Skeletal muscle satellite cell (primary cell): ENCODE measurements around the gene CCDC142.

Source experiments
- H3K27me3 ChIP-seq: 2 replicates; pipeline ENCODE4 v1.7.0; 2013; ENCODE audit warnings: low read length; ENCODE audit not compliant: control insufficient read depth, insufficient read depth
- H3K36me3 ChIP-seq: 2 replicates; pipeline ENCODE4 v1.7.0; 2013; ENCODE audit warnings: mild to moderate bottlenecking, control low read depth, low read length; ENCODE audit not compliant: insufficient read depth
- H3K4me1 ChIP-seq: 2 replicates; pipeline ENCODE4 v1.7.0; 2013; ENCODE audit warnings: low read length; ENCODE audit not compliant: control insufficient read depth, insufficient read depth
- H3K4me2 ChIP-seq: 2 replicates; pipeline ENCODE4 v1.7.0; 2013; ENCODE audit warnings: mild to moderate bottlenecking, low read length
- H3K4me3 ChIP-seq: 2 replicates; pipeline ENCODE4 v1.7.0; 2013; ENCODE audit warnings: low read length
- H3K9ac ChIP-seq: 2 replicates; pipeline ENCODE4 v1.7.0; 2013; ENCODE audit warnings: mild to moderate bottlenecking, low read depth, low read length, moderate library complexity
- H3K9me3 ChIP-seq: replicated peaks from 2 replicates; pipeline ENCODE4 v1.7.0; 2013; ENCODE audit warnings: mild to moderate bottlenecking, control low read depth, low read length

The CCDC142 gene

DNA sequence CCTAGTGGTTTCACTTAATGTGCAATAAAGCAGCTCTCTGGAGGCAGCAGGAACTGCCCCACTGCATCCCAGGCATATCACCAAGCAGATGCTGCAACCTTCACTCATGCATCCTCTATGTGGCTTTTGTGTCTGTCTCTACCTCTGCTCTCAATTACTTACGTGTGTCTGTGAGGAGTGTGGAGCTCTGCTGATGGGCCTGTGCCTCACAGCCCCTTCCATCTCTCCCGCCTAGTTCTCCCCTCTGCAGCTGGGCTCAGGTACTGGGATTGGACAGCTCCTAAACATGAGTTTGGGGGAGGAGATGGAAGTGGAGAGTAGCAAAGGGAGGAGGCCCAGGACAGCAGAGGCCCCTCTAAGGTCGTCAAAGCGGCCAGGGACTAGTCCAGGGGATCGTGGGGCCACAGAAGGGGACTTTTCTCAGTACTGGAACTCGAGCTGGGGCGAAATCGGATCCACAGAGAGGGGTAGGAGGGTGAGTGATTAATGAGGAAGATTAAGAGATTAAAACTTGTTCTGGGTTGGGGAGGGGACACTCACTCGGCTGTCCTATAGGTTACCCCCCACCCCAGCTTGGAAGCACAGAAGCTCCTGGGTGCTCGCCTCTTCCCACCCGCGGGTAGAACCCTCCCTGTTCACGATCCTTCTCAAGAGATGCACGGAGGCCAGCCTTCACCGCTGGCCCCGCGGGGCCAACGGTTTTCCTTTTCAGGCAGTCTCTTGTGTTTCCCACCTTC lies 18.7 kb upstream of the CCDC142 start:
- no peaks in the 10 kb centered on the region for H3K9me3 ChIP-seq
- peaks cover 41% of the 10 kb centered on the region for H3K27me3 ChIP-seq
- H3K4me2 ChIP-seq = peak overlapping the region; percentile 97
- H3K36me3 ChIP-seq = peaks cover 17% of the 10 kb centered on the region
- no peak overlapping the region for H3K9ac ChIP-seq
- no peak overlapping the region for H3K4me3 ChIP-seq
- H3K4me1 ChIP-seq = peaks cover 58% of the 10 kb centered on the region

DNA sequence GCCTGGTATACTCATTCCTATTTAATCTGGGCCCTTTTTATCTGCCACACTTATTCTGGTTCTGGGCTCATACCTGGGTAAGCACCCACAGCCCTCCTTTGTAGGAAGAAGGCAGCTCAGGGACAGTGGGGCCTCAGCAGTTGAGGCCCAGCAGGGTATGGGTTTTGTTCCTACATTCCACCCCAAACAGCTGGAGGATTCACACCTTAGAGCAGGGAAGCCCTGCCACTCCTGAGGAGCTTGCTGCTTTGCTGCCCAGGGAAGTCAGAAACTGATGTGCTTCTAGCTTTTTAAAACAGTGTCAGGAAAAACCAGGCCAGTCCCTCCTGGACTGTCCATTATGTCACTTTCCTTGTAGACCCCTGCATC lies 17.8 kb upstream of the CCDC142 start:
- Histone ChIP-seq H3K4me2 (no peak overlapping the region), H3K36me3 (peaks cover 11% of the 10 kb centered on the region), H3K9me3 (no peaks in the 10 kb centered on the region), H3K4me1 (peaks cover 51% of the 10 kb centered on the region), H3K4me3 (no peak overlapping the region), H3K9ac (no peak overlapping the region), H3K27me3 (peaks cover 41% of the 10 kb centered on the region)

DNA sequence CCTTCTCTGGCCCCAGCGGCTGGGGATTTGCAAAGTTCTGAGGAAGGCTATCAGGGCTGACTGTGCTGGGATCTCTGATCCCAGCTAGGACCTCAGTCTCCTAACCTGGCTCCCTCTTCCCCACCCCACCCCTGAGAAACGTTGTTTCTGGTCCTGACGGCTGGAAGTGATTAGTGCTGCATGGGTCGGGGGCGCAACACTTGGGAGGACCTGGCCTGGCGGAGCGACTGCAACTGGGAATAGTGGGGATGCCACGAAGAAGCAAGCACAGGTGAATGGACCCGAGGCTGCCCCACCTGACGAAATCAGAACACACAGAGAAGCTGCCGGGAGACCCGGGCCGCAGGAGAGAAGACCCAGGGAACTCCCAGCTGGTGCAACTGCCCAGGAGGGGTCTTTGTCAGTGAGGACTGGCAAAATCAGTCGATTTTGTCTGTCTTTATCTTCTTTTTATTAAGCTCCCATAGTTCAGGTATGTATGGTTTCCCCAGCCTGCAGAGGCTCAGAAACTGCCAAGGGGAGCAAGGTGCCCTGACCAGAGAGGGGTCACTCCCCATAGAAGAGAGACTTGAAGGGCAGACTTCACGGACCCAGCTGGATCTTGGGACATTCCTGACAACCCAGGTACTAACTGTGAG lies 17.3 kb upstream of the CCDC142 start:
- Histone ChIP-seq H3K4me1 (peaks cover 47% of the 10 kb centered on the region), H3K36me3 (peaks cover 8% of the 10 kb centered on the region), H3K27me3 (peaks cover 41% of the 10 kb centered on the region), H3K9ac (no peak overlapping the region), H3K4me2 (peak overlapping the region; percentile 95), H3K9me3 (no peaks in the 10 kb centered on the region), H3K4me3 (no peak overlapping the region)

GRCh38 chr2:74499267-74499939 lies 16.6 kb upstream of the CCDC142 start, which contains the start of gene LBX2:
Gene LBX2 (minus strand): TSS chr2:74499603. CDS start chr2:74499537, 66 bp downstream.
- Histone ChIP-seq H3K4me1 (peaks cover 46% of the 10 kb centered on the region), H3K27me3 (peaks cover 41% of the 10 kb centered on the region), H3K4me2 (peak within 1 kb of the TSS; percentile 95), H3K9ac (peak within 1 kb of the TSS; percentile 7), H3K4me3 (peak within 1 kb of the TSS; percentile 67), H3K36me3 (peaks cover 6% of the 10 kb centered on the region), H3K9me3 (no peaks in the 10 kb centered on the region)

- peaks cover 13% of the 10 kb centered on the region for H3K36me3 ChIP-seq
- peak overlapping the region; percentile 7 for H3K9ac ChIP-seq
- peaks cover 41% of the 10 kb centered on the region for H3K27me3 ChIP-seq
- peaks cover 42% of the 10 kb centered on the region for H3K4me1 ChIP-seq
- H3K4me2 ChIP-seq = peak overlapping the region; percentile 95
- peak overlapping the region; percentile 67 for H3K4me3 ChIP-seq
- H3K9me3 ChIP-seq = no peaks in the 10 kb centered on the region
Observed at GRCh38 chr2:74498500-74499266, 15.9 kb upstream of the CCDC142 start.

GRCh38 chr2:74497777-74498499 lies 15.1 kb upstream of the CCDC142 start:
- peaks cover 20% of the 10 kb centered on the region for H3K36me3 ChIP-seq
- H3K4me2 ChIP-seq = peak overlapping the region; percentile 95
- H3K27me3 ChIP-seq = peaks cover 41% of the 10 kb centered on the region
- H3K4me3 ChIP-seq = peak overlapping the region; percentile 67
- peaks cover 38% of the 10 kb centered on the region for H3K4me1 ChIP-seq
- H3K9ac ChIP-seq = no peak overlapping the region
- no peaks in the 10 kb centered on the region for H3K9me3 ChIP-seq

DNA sequence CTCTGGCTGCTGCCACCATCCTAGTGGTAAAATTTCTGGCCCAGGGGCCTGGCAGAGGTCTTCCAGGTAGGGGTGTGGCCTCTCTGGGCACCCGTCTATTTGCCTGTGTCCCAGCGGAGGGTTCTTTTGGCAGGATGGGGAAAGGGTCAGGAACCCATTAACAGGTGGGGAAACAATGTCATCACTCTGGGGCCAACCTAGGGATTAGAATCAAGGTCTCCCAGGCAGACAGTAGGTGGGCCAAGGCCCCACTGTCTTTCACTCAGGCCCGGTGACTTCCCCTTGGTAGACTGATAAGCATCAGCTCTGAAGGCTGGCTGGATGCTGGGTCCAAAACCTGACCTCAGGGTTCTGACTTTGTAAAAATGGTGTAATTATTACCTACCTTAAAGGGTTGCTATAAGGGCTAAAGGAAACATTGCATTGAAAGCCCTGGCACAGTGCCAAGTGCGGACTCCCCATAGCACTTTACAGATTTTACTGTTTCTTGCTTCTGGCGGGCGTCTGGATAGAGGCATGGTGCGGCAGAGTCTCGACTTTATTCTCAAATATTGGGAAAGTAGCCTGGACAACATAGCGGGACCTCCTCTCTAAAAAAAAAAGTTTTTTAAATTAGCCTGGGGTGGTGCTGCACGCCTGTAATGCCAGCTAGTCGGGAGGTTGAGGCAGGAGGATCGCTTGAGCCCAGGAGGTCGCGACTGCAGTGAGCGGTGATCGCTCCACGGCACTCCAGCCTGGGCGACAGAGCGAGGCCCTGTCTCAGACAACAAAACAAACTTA lies 14.4 kb upstream of the CCDC142 start:
- peak overlapping the region; percentile 95 for H3K4me2 ChIP-seq
- H3K4me1 ChIP-seq = peaks cover 31% of the 10 kb centered on the region
- no peaks in the 10 kb centered on the region for H3K9me3 ChIP-seq
- peaks cover 41% of the 10 kb centered on the region for H3K27me3 ChIP-seq
- peaks cover 26% of the 10 kb centered on the region for H3K36me3 ChIP-seq
- no peak overlapping the region for H3K9ac ChIP-seq
- H3K4me3 ChIP-seq = no peak overlapping the region

DNA sequence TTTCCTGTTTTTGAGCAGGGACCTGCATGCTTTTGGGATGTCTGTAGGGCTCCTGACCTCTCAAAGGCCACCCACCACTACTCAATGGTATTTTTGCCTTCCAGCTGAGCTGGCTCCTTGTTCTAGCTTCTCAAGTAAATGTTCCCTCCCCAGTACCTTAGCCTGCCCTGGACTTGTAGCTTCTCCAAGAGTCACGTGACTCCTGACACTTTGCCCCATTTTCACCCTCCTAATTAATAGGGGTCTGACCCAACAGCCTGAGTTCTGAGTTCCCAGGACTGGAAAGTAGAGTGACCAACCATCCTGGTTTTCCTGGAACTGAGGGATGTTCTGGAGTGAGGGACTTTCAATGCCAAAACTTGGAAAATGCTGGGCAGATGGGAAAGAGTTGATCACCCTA lies 12.6 kb upstream of the CCDC142 start:
- peaks cover 44% of the 10 kb centered on the region for H3K36me3 ChIP-seq
- H3K4me3 ChIP-seq = no peak overlapping the region
- H3K9me3 ChIP-seq = no peaks in the 10 kb centered on the region
- no peak overlapping the region for H3K9ac ChIP-seq
- peaks cover 29% of the 10 kb centered on the region for H3K4me1 ChIP-seq
- H3K27me3 ChIP-seq = peaks cover 32% of the 10 kb centered on the region
- no peak overlapping the region for H3K4me2 ChIP-seq

DNA sequence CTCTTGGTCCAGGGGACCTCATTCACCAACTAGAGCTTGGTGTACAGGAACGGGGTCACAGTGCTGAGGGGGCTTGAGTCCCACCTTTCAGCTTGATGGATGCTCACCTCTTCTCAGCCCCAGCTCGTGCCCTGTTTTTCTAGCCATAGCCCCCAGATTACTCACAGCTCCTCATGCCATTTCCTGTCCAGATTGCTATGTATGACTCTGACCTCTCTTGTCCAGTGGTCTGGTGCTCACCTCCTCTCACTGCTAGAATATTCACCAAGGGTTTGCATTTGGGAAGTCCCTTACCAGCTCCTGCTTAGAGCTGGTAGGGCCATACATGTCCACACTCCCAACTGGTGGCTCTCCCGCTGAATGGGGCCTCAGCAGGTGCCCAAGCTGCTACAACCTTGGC lies 10.7 kb upstream of the CCDC142 start:
- no peaks in the 10 kb centered on the region for H3K9me3 ChIP-seq
- no peak overlapping the region for H3K4me3 ChIP-seq
- H3K36me3 ChIP-seq = peaks cover 46% of the 10 kb centered on the region
- H3K27me3 ChIP-seq = peaks cover 15% of the 10 kb centered on the region
- no peak overlapping the region for H3K4me2 ChIP-seq
- peaks cover 17% of the 10 kb centered on the region for H3K4me1 ChIP-seq
- no peak overlapping the region for H3K9ac ChIP-seq
